D721Med (cell line): ENCODE results near the gene JARID2.

Experiments
- DNase-seq: peaks from one replicate; pipeline ENCODE4 v3.0.0; 2011; ENCODE audit warnings: low spot score; ENCODE audit not compliant: insufficient read length
- FAIRE-seq: peaks from 2 replicates; lab custom pipeline; 2011; peaks lifted over from hg19 to GRCh38; lab: Jason Lieb, UNC
- CTCF ChIP-seq: IDR thresholded peaks from 2 replicates; pipeline ENCODE4 v1.5.1; 2012; ENCODE audit warnings: mild to moderate bottlenecking, control low read depth; ENCODE audit not compliant: insufficient read depth; ENCODE audit errors: missing control alignments

The JARID2 gene

DNA sequence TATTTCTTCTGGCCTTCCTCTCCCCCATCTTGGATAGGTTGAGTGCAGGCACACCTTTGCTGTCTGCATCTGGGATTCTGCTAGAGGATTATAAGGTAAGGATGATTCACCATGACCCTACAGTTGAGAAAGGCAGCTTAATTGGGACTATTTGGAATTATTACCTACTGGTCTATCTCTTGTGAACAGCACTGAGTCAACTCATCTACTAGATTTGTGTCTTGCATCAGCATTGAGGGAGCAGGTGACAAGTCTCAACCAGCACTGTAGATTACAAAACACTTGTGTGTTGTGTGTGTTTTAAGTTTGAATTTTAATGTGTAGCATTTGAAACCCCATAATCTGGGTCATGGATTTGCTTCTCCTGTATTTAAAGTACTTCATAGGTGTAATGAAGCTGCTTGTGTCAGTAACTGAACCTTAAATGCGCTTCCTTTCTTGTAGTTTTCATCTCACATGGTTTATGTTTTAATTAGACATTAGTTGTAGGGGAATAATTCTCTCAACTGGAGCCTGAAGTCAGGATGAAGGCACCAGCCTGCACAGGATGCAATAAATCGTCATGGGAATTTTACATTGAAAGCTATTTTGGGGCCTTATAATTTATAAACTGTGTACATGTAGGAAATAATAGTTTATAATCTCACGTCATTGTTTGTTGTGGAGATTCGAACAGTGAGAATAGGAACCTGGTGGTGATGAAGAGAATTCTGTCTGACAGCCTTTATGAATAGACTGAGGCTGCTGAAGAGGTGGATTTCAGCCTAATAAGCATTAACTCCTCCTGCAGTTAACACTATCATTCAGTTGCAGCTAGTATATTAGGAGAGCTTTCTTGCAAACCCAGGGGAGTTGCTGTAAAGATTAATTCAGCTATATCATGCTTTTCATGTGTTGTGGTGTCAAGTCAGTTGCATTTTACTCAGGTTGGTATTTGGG lies 125.1 kb downstream of the JARID2 start:
- no peak for TF ChIP-seq CTCF
- no peak for FAIRE-seq
- DNase-seq: no peak

GRCh38 chr6:15372932-15373331 lies 127.1 kb downstream of the JARID2 start:
- DNase-seq (no peak), FAIRE-seq (no peak)
- TF ChIP-seq CTCF: no peak

- FAIRE-seq: no peak
- no peak for TF ChIP-seq CTCF
- DNase-seq: no peak
Measured at GRCh38 chr6:15374119-15374518, 128.2 kb downstream of the JARID2 start.

DNA sequence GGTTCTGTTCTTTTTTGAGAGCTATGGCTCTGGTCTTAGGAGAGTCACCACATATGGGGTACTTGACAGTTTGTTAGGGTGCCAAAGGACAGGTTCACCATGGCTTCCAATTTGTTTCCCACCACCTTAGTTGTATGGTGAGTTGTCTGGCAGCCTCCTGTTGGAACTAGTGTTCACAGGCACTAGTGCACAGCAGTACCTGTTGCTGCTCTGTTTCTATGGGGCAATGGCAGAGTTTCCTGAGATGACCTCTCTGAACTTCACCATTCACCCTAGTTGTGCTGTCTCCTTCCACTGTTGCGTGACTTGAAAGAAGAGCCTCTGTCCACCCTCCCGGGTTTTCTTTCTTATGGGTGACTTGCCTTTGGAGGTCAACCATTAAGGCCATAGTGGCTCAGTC lies 129.1 kb downstream of the JARID2 start:
- no peak for TF ChIP-seq CTCF
- FAIRE-seq (no peak), DNase-seq (no peak)

- FAIRE-seq: no peak
Measured at GRCh38 chr6:15375638-15376290, 129.9 kb downstream of the JARID2 start.

GRCh38 chr6:15376900-15377487 lies 131.1 kb downstream of the JARID2 start:
- no peak for TF ChIP-seq CTCF
- DNase-seq (no peak), FAIRE-seq (no peak)

More at GRCh38 chr6:15375638-15376290, 129.9 kb downstream of the JARID2 start:
- TF ChIP-seq CTCF: no peak
- no peak for DNase-seq
